ENCODE measurements around the gene GRHPR.

- TF ChIP-seq CTCF (IDR thresholded peaks at IDR 0.05) (no peak), EP300 (IDR thresholded peaks at IDR 0.05; ENCODE audit: borderline replicate concordance in 1 of 2, low read depth in 1 of 2, low read length in 1 of 2) (no peak), POLR2AphosphoS5 (IDR thresholded peaks at IDR 0.05; ENCODE audit: low read depth, low read length) (no peak), TCF12 (IDR thresholded peaks at IDR 0.05) (no peak), NFIC (IDR thresholded peaks at IDR 0.05; ENCODE audit: borderline replicate concordance) (no peak), RXRA (IDR thresholded peaks at IDR 0.05; ENCODE audit: borderline replicate concordance, low read depth) (no peak), RAD21 (IDR thresholded peaks at IDR 0.05; ENCODE audit: low read length) (no peak), TAF1 (IDR thresholded peaks at IDR 0.05; ENCODE audit: borderline replicate concordance, low read depth, low read length) (no peak), FOXM1 (IDR thresholded peaks at IDR 0.05; ENCODE audit: low read depth) (no peak), ZBTB33 (IDR thresholded peaks at IDR 0.05; ENCODE audit: borderline replicate concordance, low read depth) (no peak), EZH2phosphoT487 (IDR thresholded peaks at IDR 0.05; ENCODE audit: borderline replicate concordance, low read depth) (no peak), JUND (IDR thresholded peaks at IDR 0.05) (no peak)
Observed at GRCh38 chr9:37476930-37477329, 54.4 kb downstream of the GRHPR start.

Data from SK-N-SH (cell line).